ENCODE results near the gene CDT1. TPM values are rescaled to one million over a fixed set of nuclear protein-coding genes. Genes with fewer than 3 reads are reported as not detected.

Gene CDT1
- total RNA-seq, 4 donors from 2014 or later, result 0.44 to 1.5 (median 1.4) TPM; not detected in 1

DNA sequence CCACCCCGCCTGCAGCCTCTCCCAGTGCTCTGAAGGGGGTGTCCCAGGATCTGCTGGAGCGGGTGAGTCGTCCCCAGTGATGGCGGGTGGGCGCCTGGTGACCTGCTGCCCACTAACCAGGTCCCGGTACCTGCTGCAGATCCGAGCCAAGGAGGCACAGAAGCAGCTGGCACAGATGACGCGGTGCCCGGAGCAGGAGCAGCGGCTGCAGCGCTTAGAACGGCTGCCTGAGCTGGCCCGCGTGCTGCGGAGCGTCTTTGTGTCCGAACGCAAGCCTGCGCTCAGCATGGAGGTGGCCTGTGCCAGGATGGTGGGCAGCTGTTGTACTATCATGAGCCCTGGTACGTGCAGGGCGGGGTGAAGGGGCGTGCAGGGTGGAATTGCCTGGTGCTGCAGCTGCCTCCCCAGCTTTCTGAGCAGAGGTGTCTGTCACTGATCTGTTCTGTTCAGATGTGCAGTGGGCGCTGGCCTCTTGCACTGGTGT, 3.6 kb downstream of the CDT1 start:
- H3K4me3 ChIP-seq, result no peak overlapping the region
- no peaks in the 10 kb centered on the region for H3K27me3 ChIP-seq
- no peak overlapping the region for H3K27ac ChIP-seq
- peaks cover 0 to 47% (median 28%) of the 10 kb centered on the region in 4 donors for H3K4me1 ChIP-seq
- 82 to 89% methylated on average over 19 to 22 of the region's 24 CpGs for WGBS, 2 donors
- H3K9me3 ChIP-seq, result no peaks in the 10 kb centered on the region
- H3K36me3 ChIP-seq, result peaks cover 0 to 34% (median 0%) of the 10 kb centered on the region in 3 donors
- TF ChIP-seq CTCF (IDR thresholded peaks at IDR 0.05), result no peak
- TF ChIP-seq EP300 (IDR thresholded peaks at IDR 0.05), result no peak
- no peak for TF ChIP-seq POLR2A (IDR thresholded peaks at IDR 0.05)
- no peak for DNase-seq (ENCODE audit: low spot score in 2 of 2)

DNA sequence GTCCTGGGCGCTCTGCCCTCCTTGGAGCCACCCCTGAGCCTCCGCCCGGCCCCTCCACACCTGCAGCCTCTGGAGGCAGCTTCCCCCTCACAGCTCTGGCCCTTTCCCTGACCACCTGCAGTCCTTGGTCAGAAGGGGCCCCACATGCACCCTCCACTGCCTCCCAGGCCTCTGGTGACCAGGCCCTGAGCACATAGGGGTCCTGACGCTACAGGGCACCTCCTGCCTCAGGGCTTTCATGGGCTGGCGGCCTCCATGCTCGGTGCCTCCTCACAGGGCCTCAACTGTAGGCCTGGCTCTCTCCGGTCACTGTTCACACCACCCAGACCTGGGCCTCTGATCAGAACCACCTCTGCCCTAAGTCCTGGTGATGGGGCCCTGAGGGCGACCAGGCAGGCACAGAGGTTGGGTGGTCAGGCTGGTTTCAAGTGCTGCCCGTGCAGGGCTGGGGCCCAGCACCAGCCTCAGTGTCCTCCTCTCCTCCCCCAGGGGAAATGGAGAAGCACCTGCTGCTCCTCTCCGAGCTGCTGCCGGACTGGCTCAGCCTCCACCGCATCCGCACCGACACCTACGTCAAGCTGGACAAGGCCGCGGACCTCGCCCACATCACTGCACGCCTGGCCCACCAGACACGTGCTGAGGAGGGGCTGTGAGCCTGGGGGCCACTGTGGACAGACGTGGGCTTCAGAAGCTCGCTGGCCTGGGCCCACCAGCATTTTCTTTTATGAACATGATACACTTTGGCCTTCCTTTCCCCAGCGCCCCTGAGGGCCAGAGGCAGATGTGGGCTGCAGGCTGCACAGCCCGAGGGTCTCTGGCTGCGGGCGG, 4.3 kb downstream of the CDT1 start:
- WGBS, 2 donors, result 84 to 89% methylated on average over 19 to 26 of the region's 26 CpGs
- Histone ChIP-seq H3K27ac (no peak overlapping the region), H3K36me3 (peaks cover 0 to 34% (median 0%) of the 10 kb centered on the region in 3 donors), H3K4me1 (peaks cover 0 to 47% (median 33%) of the 10 kb centered on the region in 4 donors), H3K27me3 (no peaks in the 10 kb centered on the region), H3K4me3 (no peak overlapping the region), H3K9me3 (no peaks in the 10 kb centered on the region)
- TF ChIP-seq EP300 (IDR thresholded peaks at IDR 0.05) (no peak), CTCF (IDR thresholded peaks at IDR 0.05) (no peak), POLR2A (IDR thresholded peaks at IDR 0.05) (no peak)
- no peak for DNase-seq (ENCODE audit: low spot score in 2 of 2)

- no peaks in the 10 kb centered on the region for H3K27me3 ChIP-seq
- H3K27ac ChIP-seq, result no peak overlapping the region
- WGBS, 2 donors, result 84 to 89% methylated on average over 7 to 9 of the region's 10 CpGs
- no peak for DNase-seq (ENCODE audit: low spot score in 2 of 2)
- H3K4me1 ChIP-seq, result peaks cover 0 to 45% (median 33%) of the 10 kb centered on the region in 4 donors
- H3K36me3 ChIP-seq, result peaks cover 0 to 34% (median 0%) of the 10 kb centered on the region in 3 donors
- TF ChIP-seq CTCF (IDR thresholded peaks at IDR 0.05) (no peak), EP300 (IDR thresholded peaks at IDR 0.05) (no peak), POLR2A (IDR thresholded peaks at IDR 0.05) (no peak)
- H3K9me3 ChIP-seq, result no peaks in the 10 kb centered on the region
- no peak overlapping the region for H3K4me3 ChIP-seq
Observed at GRCh38 chr16:88809068-88809675, 5.6 kb downstream of the CDT1 start.

DNA sequence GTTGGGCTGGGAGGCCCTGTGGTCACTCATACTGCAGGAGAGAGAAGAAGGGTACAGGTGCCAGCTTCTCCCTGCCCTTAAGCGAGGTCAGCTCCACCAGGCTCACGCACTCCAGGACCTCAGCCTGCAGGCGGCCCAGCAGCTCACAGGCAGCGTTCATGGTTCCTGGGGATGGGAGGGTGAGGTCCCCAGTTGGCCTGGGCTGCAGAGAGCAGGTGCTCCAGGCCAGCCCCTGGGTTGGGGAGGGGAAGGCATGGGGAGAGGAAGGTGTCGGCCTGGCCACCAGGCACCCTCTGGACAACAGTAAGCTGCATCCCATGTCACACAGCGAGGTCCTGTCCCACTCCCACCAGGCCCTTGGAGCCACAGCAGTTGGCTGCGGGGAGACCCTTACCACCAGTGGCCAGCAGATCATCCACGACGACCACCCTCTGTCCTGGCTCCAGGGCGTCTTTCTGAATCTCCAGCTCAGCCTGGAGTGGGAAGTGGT, 6.1 kb downstream of the CDT1 start:
- Histone ChIP-seq H3K4me3 (no peak overlapping the region), H3K9me3 (no peaks in the 10 kb centered on the region), H3K27ac (peak overlapping the region; percentile 84 to 95 (median 93)), H3K4me1 (peaks cover 0 to 40% (median 27%) of the 10 kb centered on the region in 4 donors), H3K27me3 (no peaks in the 10 kb centered on the region), H3K36me3 (peaks cover 0 to 34% (median 0%) of the 10 kb centered on the region in 3 donors)
- no peak for TF ChIP-seq EP300 (IDR thresholded peaks at IDR 0.05)
- no peak for DNase-seq (ENCODE audit: low spot score in 2 of 2)
- 68 to 75% methylated on average over 8 of the region's 10 CpGs for WGBS, 2 donors

DNA sequence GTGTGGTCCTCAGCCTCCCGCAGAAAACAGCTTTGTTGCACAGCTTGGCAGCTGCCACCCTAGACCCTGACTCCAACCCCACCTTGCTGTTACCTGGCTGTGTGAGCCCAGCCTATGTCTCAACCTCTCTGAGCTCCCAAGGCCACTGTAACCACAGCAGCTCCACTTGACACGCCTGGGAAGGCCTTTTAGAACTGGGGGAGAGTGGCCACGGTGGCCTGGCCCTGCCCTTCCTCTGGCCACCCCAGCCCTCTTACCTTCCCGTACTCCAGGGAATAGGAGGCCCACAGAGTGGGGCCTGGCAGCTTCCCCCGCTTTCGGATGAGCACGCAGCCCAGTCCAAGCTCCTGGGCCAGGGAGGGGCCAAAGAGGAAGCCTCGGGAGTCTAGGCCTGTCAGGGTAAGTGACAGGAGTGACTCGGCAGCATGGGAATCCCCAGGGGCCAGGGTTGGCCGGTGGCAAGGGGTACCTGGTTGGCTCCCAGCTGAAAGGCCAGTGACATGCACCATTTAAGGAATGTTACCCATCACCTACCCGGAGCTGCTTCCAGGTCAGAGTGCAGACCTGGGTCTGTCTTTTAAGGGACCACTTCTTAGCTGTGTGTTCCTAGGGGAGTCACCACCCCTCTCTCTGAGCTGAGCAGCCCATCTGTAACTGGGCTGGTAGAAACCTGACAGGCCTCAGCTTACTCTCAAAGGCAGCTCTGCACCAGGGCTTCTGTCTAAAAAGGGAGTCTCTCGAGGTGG, 6.8 kb downstream of the CDT1 start:
- Histone ChIP-seq H3K36me3 (peaks cover 0 to 34% (median 0%) of the 10 kb centered on the region in 3 donors), H3K27me3 (no peaks in the 10 kb centered on the region), H3K4me1 (peaks cover 0 to 35% (median 26%) of the 10 kb centered on the region in 4 donors), H3K9me3 (no peaks in the 10 kb centered on the region), H3K4me3 (peak overlapping the region; percentile 76 to 86 (median 81)), H3K27ac (peak overlapping the region; percentile 84 to 95 (median 93))
- WGBS, 2 donors, result 17 to 20% methylated on average over 8 to 12 of the region's 12 CpGs
- DNase-seq (ENCODE audit: low spot score in 2 of 2), result no peak
- TF ChIP-seq POLR2A (IDR thresholded peaks at IDR 0.05) (no peak), CTCF (IDR thresholded peaks at IDR 0.05) (no peak), EP300 (IDR thresholded peaks at IDR 0.05) (no peak)

All from tibial nerve (tissue), 4 donors.